ENCODE measurements around the gene KLHDC7A.
A peak's percentile ranks its signal among the peaks of the same experiment; 100 is the strongest.
"Not testable (repeated sequence)": the region's sequence is repeated elsewhere in the genome, so short reads cannot be mapped to it uniquely, and the experiment has no call there.

KLHDC7A gene

DNA sequence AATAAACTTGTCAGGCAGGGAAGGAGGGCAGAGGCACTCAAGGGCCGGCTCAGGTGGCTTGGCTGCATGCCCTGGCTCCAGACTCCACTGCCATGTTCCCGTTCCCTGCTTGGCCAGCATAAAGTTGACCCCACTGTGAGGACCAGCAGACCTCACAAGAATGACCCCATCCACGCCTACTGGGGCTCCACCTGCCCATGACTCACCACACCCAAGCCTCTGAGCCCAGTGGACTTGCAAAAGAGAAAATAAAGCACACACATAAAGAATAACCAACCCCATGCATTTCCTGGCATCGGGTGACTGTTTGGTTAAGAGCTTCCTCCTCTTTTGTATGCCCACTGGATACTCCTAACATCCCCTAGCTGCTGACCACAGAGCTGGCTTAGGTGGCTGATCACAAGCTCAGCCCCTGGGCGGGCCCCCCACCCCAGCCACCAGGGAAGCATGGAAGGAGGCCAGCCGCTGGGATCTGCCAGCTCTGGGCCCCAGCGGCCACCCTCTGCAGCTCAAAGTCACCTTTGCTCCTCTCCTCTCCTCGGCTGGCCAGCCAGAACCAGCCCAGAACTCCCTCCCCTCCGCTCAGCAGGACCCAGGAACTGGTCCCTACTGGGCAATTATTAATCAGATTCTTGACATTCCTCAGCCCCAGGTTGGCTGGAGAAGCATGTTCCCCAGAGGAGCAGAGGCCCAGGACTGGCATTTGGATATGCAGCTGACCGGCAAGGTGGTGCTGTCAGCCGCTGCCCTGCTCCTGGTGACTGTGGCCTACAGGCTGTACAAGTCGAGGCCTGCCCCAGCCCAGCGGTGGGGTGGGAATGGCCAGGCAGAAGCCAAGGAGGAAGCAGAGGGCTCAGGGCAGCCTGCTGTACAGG, at the start of gene KLHDC7A:
TSS of gene KLHDC7A (plus strand) at position 616 of the 875 bp plus-strand sequence. CDS start at position 668, 52 bp downstream.
- peak; percentile 23 for DNase-seq

DNA sequence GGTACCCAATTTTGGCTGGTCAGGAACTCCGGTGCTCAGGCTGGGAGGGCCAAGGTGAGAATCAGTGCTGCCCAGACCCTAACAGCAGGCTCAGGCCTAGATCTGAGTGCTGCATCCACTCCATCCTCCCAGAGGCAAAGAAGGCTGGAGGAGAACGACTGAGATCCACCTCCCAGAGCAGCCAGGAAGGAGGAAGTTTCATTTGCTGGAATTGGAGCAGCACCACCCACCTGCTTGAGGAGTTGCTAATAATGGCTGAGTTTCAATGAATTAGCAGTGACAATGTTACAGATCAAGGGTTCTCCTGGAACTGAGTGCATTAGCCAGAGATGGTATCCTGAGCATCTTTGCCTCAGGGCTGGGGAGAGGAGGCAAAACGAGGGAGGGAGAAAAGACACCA, 46.7 kb upstream of the KLHDC7A start:
- no peak for DNase-seq

DNA sequence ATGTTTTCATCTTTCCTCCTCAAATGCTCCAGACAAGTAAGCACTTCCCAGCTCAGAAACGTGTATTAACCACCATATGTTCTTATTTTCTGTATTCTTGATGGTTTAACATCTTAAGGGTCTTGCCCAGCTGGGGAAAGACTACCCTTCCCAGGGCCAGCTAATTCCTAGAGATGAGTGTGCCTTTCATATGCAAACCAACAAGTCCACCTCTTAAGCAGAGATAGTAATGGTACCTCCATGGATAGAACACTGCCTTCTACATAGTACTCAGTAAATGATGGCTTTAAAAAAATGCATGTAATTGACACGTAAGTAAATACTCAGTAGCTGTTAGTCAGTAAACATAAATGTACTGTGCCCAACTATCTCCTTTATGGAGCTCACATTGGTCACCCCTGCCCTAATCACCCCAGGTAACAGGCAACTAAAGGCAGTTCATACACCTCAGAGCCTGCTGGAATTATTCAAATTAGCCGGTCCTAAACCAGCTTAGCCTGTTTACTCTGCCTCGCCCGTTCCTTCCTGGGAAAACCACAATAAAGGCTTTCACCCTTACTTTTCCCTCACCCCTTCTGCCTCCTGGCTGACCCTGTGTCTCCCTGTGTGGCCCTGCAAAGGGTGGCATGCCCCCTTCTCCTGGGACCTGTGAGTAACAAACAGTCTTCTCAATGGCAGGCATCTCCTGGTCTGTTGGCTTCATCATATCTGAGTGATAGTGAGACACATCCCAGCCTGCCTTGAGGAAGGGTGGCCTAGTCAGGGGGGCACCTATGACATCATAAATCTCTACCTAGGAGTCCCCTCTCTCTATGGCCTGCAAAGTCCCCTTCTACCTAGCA, 40.1 kb upstream of the KLHDC7A start:
- DNase-seq = no peak

DNA sequence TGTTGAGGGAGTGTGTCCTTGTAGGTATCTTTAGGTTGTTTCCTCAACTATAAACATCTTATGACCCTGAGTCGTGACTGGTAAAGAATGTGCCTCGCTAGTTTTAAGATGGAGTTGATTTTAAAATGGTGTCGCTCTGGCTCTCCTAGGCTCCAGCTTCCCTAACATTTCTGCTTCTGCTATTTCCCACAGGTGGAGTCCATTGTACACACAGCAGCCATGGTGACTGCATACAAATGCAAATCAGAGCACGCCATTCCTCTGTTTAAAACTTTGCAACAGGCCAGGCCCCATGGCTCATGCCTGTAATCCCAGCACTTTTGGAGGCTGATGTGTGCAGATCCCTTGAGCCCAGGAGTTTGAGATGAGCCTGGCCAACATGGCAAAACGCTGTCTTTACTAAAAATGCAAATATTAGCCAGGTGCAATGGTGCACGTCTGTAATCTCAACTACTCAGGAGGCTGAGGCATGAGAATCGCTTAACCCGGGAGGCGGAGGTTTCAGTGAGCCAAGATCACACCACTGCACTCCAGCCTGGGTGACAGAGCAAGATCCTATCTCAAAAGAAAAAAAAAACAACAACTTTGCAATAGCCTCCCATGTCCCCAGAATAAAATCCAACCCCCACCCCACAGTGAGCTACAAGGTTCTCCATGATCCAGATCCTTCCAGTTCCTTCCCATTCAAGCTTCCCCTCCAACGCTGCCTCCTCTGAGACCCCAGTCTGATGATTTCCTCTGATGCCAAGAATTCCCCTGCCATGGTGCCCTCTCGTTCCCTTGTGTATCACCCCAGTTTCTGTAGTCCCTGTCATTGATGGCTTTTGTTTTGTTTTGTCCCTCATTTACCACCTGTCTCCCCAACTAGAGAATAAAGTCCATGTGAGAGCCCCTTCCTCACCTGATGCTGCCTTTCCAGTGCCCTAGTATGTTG, 36.9 kb upstream of the KLHDC7A start:
- DNase-seq = no peak

DNA sequence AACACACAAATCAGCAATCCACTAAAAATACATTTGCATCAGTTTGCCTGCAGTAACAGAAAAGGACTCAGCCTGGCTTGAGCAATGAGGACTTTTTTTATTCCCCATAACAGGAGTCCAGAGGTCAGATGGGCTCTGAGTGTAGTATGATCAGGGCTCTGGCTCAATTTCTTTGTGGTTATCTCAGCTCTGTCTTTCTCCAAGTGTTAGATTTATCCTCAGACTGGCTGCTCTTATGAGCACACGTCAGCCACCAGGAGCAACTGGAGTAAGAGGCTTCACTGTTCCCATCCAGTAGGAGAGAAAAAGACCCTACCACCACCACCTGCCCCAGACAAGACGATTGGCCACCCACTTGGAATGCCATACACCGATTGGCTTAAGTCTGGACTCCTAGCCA, 36.2 kb upstream of the KLHDC7A start:
- no peak for DNase-seq

DNA sequence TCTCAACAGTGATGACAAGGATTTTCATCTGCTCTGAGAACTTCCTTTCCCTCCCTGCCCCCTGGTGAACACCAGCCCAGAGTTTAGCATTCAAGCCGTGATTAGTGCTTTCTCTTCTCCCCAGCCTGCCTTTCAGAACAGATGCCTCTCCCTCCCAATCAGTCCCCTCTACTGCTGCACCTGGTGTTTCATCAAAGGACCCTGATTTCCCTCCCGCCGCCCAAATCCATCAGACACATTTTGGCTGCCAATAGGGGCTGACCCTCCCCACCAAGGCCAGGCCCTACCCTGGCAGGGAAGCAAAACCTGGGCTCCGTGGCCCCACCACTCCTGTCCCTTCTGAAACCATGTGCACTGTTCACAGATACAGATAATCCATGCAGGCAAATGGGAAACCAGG, 34.0 kb upstream of the KLHDC7A start:
- no peak for DNase-seq

DNA sequence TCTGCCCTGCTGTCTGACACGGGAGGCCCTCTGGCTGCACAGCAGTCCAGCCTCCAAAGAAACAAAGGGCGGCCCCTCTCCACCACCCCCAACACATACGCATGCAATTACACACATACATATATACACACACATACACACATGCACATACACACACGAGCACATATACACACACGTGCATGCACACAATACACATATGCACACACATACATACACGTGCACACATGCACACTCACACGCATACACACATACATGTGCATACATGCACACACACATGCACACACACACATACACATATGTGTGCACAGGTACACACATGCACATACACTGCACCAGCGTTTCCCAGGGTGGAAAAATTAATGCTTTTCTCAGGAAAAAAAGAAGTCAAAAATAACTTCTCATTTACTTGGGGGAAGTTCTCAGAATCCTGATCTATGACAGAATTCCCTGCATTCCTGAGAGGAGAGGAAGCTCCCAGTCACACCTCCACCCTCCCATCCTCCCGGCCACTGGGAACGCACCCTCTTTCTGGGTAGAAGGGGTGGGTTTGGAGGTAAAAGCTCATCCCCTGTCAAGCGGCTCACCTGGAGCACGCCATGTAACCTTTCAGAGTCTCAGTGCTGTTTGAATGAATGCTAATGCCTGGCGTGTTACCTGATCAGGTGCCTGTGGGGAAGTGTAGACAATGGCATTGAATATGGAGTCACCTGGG, 33.1 kb upstream of the KLHDC7A start:
- no peak for DNase-seq

DNA sequence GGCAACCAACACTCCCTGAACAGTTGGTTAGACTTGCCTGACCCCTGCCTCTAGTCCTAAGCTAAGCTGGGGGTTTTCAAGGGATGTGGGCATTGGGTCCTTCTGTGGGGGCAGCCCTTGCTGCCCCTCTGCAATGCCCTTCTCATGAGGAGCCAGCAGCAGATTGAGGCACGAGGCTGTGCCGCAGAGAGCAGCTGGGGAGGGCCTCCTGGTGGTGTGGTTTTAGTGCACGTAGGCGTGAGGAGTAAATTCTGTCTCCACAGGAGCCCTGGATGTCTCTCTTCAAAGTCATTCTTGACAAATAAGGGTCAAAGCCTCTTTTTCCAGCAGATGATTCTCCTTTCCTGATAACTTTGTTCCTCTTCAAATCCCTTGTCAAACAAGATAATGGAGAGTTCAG, 31.8 kb upstream of the KLHDC7A start:
- DNase-seq = no peak

DNA sequence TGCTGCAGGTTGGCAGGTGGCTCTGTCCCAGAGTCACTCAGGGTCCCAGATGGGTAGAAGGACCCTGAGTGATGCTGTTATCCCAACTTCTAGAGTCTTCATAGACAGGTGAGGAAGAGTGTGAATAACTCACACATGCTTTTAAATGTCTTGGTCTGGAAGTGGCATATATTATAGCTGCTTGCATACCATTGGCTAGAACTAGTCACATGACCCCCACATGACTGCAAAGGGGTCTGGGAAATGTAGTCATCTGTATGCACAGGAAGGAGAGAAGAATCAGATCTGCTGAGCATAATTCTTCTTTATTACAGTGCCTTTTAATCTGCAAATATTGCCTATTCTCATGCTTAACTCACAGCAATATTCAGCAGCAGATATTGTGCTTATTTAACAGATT, 28.2 kb upstream of the KLHDC7A start:
- no peak for DNase-seq

DNA sequence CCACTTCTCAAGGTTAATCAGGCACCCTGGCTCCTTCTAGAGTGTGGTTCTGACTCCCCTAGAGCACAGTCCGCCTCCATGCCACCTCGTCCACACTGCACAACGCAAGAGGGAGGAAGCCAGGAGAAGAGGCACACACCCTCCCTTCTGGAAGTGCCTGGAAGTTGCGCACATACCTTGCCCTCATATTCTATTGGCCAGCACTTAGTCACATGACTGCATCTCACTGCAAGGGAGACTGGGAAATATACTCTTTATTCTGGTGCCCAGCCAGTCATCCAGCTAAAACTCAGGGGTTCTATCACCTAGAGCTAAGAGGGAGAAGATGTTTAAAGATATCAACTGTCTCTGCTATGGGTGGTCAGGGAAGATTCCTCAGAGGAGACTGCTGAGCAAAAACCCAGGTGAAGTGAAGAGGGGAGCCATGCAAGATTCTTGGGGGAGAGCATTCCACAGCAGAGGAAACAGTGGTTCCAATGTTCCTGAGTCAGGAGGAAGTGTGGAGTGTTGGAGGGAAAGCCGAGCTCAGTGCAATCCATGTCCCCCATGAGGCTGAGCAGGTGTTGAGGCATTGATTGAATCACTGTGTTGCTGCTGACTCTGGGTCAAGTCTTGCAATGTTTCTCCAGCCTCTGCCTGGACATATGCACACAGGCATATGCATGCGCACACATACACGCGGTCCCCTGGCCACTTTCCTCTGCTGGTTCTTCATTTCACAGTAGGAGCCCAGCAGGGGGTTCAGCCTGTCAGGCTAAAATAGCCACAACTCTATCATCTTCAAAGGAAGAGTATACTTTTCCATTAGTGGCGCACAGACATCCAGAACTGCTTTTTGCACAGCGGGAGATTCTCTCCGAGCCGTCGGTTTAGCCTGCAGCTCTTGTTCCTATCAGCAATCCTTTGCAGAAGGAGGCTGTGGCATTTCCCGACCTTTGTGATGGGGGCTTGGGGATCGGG, 22.3 kb upstream of the KLHDC7A start:
- no peak for DNase-seq

DNA sequence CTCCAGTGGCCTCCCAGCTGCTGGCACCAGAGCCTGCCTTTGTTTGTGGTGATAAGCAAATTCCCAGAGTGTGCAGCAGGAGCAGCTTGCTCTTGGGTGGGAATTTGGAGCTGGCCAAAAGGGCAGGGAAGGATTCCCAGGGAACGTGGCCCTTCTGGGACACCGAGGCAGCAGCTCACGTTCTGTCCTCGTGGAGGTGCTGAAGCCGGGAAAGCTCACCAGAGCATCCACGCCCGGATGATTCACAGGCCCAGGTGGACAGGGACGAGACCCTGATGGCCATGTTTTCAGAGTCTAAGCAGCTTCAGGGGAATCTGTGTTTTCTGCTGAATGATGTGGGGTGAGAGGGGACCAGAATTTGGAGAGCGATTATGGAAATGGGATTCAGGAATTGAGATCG, 19.1 kb upstream of the KLHDC7A start:
- no peak for DNase-seq

DNA sequence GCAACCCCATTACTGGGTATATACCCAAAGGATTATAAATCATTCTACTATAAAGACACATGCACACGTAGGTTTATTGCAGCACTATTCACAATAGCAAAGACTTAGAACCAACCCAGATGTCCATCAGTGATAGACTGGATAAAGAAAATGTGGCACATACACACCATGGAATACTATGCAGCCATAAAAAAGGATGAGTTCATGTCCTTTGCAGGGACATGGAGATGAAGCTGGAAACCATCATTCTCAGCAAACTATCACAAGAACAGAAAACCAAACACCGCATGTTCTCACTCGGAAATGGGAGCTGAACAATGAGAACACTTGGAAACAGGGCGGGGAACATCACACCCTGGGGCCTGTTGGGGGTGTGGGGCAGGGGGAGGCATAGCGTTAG, 18.2 kb upstream of the KLHDC7A start:
- DNase-seq = not testable (repeated sequence)

DNA sequence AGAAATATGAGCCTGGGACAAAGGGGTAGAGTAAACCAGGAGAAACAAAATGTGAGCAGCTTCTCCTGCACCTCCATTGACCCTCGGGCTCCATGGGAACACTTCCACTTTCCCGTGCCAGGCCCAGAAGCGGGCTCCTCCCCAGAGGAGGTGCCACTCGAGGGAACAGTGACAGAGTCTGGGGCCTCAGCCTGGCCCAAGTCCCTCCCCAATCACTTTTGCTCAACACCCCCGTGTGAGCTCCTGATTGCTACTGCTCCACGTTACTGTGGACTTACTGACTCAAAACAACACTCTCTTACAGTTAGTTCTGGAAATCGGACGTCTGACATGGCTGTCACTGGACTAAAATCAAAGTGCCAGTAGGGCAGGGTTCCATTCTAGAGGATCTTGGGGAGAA, 17.7 kb upstream of the KLHDC7A start:
- DNase-seq = no peak

DNA sequence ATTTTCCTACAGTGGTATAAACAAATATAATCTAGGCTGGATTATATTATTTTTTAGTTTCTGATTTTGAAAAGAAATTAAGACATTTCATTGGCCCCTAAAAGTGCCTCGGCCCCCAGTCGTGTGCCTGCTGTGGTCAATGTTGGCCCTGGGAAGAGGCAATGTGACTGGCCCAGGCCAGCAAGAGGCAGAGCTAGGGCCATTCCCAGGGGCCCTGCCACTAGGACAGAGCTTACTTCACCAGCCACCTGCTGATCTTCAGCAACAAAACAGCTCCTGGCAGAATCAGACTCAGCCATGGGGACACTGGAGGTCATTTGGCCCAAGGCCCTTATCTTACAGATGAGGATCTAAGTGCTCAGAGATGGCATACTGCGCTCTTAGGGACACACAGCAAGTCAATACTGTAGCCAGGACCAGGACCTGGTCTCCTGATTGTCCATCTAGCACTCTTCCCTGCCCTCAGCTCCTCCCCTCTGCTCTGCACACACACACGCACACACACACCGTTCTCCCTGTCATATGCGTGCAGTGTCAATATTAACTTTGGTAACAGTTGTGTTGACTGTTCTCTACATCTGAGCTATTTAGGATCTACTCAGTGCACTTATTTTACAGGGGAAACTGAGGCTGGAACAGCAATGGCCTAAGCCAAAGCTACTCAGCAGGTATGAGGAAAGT, 16.6 kb upstream of the KLHDC7A start:
- DNase-seq = no peak

DNA sequence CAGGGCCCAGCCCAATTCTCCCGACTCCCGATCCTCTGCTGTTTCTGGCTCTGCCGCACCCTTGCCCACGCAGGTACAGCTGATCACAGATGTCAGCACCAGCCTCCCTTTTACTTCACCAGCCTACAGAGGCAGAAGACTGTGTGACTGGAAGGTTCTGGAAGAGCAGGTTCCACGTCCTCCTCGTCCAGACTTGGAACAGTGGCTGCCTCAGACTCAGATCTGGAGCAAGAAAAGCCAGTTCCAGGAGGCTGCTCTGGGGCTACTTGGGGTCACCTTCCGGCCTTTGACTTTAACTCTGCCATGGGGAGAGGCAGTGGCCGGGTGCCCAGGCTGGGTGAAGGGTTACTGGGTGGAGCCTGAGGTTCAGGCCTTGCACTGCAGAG, 16.1 kb upstream of the KLHDC7A start:
- DNase-seq = no peak

DNA sequence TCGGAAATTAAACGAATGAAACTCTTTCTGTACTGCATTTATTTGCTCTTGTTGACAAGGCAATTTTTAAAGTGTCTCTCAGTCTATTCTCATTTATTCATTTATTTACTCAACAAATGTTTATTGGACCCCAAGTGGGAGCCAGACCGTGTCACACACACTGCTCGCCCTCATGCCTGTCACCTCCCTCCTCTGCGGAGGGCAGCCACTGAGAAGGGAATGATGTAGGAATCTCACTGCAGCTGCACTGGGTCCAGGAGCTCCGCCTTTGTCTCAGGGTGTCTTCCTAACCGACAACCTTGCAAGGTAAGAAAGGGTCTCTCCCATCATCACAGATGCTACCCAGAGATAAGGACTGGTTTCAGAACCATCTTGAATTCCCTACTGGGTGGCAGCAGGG, 14.1 kb upstream of the KLHDC7A start:
- no peak for DNase-seq

DNA sequence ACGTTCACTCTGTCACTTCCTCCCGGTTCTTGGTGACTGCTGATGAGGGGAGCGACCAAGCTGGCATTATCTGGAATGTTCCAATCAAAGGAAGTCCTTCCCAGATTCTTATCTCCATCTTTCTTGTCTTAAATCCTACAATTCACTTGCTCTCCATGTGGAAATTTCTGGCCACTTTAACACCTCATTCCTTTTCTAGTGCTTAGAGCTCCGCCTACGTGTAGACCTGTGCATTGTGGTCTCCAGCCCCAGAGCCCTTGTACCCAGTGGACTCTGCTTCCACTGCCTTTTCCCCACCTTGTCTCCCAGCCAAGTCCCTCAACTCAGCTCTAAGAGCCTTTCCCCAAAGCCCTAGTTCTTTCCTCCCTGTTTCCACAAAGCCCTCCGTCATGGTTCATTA, 12.2 kb upstream of the KLHDC7A start:
- no peak for DNase-seq

DNA sequence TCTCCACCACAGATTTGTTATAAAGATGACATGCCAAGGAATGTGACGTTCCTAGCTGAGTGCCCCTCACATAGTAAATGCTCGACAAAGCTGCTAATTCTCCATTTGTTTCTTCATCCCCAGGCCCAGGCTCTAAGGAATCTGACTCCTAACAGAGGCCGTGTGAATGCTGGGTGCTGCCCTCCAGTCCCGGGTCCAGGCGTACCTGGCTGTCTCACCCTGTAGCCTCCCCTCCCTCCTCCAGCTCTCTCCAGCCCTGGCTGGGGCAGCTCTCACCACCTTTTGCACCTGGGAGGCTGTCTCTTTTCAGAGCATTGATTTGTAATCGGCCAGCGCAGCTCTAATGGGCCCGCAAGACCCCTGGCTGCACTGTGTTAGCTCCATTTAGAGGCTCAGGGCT, 11.2 kb upstream of the KLHDC7A start:
- no peak for DNase-seq

DNA sequence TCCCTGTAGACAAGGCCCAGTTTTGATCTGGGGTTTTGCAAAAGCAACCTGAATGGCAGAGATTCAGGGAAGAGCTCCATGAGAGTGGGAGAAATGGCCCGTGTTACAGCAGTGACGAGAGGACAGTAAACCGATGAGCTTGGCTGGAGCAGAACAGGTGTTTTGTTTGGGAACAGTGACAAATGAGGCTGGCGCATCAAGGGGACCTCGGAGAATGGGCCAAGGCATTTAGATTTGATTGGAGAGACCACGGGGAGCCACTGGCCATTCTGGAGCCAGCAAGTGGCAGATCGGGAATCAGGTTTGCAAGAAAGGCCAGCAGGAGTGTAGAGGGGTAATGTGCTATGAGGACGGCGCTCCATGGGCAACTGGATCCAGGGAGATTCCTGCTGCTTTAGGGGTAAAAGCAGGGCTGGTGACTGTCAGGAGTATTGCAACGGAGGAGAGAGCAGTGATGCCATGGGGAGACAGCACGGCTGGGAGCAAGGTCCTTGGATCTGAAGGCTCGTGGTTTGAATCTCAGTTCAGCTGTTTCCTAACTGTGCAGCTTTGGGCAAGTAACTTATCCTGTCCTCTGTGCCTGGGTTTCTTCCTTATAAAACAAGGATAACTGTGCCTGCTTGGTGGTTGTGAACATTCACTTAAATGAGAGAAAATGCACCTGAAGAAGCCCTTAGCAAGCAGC, 9.9 kb upstream of the KLHDC7A start:
- DNase-seq = no peak

All from NCI-H748 treated with DMSO at 0.1 percent for 48 hours (cell line).